ENCODE results near the gene S100A1.
A peak's percentile ranks its signal among the peaks of the same experiment; 100 is the strongest.

S100A1 gene

GRCh38 chr1:153610811-153611301, 17.4 kb upstream of the S100A1 start:
- no peak for DNase-seq (ENCODE audit: low read depth)

- DNase-seq (ENCODE audit: low read depth): no peak
Measured at GRCh38 chr1:153611356-153611755, 16.9 kb upstream of the S100A1 start.

GRCh38 chr1:153612111-153612754, 16.0 kb upstream of the S100A1 start:
- DNase-seq (ENCODE audit: low read depth): no peak

GRCh38 chr1:153612755-153613331, 15.4 kb upstream of the S100A1 start, which contains the start of gene S100A16:
Gene S100A16, minus strand, starts transcription at chr1:153613137. Its CDS starts 4,986 bp downstream, at chr1:153608151.
- DNase-seq (ENCODE audit: low read depth): no peak

- no peak for DNase-seq (ENCODE audit: low read depth)
Measured at GRCh38 chr1:153613406-153613805, 14.8 kb upstream of the S100A1 start.

GRCh38 chr1:153614189-153614900, 13.9 kb upstream of the S100A1 start:
- no peak for DNase-seq (ENCODE audit: low read depth)

- DNase-seq (ENCODE audit: low read depth): no peak
Measured at GRCh38 chr1:153614906-153615305, 13.3 kb upstream of the S100A1 start.

- no peak for DNase-seq (ENCODE audit: low read depth)
Measured at GRCh38 chr1:153615406-153615805, 12.8 kb upstream of the S100A1 start.

GRCh38 chr1:153616144-153616916, 11.9 kb upstream of the S100A1 start, which contains the start of gene S100A14:
Gene S100A14, minus strand, starts transcription at chr1:153616325. Its CDS starts 467 bp downstream, at chr1:153615858.
- DNase-seq (ENCODE audit: low read depth): no peak

GRCh38 chr1:153616917-153617311, 11.3 kb upstream of the S100A1 start:
- DNase-seq (ENCODE audit: low read depth): no peak

GRCh38 chr1:153617663-153618062, 10.6 kb upstream of the S100A1 start:
- no peak for DNase-seq (ENCODE audit: low read depth)

GRCh38 chr1:153619171-153619570, 9.1 kb upstream of the S100A1 start:
- DNase-seq (ENCODE audit: low read depth): no peak

- no peak for DNase-seq (ENCODE audit: low read depth)
Measured at GRCh38 chr1:153623101-153623500, 5.1 kb upstream of the S100A1 start.

GRCh38 chr1:153624965-153625611, 3.1 kb upstream of the S100A1 start:
- no peak for DNase-seq (ENCODE audit: low read depth)

- DNase-seq (ENCODE audit: low read depth): no peak
Measured at GRCh38 chr1:153626477-153626903, 1.7 kb upstream of the S100A1 start.

GRCh38 chr1:153626904-153627714, 1.1 kb upstream of the S100A1 start, which contains the start of gene S100A13:
Gene S100A13, minus strand, starts transcription at chr1:153627505. Its CDS starts 1,033 bp downstream, at chr1:153626472.
- peak; percentile 83 for DNase-seq (ENCODE audit: low read depth)

GRCh38 chr1:153628638-153629342, 556 bp downstream of the S100A1 start:
- no peak for DNase-seq (ENCODE audit: low read depth)

- no peak for DNase-seq (ENCODE audit: low read depth)
Measured at GRCh38 chr1:153629343-153629665, 1.1 kb downstream of the S100A1 start.

- DNase-seq (ENCODE audit: low read depth): no peak
Measured at GRCh38 chr1:153629971-153630370, 1.7 kb downstream of the S100A1 start.

- no peak for DNase-seq (ENCODE audit: low read depth)
Measured at GRCh38 chr1:153630384-153630783, 2.1 kb downstream of the S100A1 start.
